GM12892 (cell line): ENCODE measurements around the gene FARP1.

Source experiments
- POLR2A ChIP-seq: IDR thresholded peaks from 2 replicates; pipeline ENCODE4 v1.6.1; 2011; ENCODE audit warnings: low read depth, low read length, control low read depth
- POLR2AphosphoS5 ChIP-seq: IDR thresholded peaks from 2 replicates; pipeline ENCODE4 v1.6.1; 2011; ENCODE audit warnings: low read depth, low read length, control low read depth
- TAF1 ChIP-seq: IDR thresholded peaks from 2 replicates; pipeline ENCODE4 v1.6.1; 2011; ENCODE audit warnings: low read depth, mild to moderate bottlenecking, control low read depth, low read length, borderline replicate concordance

GRCh38 chr13:98344392-98344791, 201.5 kb downstream of the FARP1 start:
- TF ChIP-seq POLR2A, result no peak
- TF ChIP-seq POLR2AphosphoS5, result no peak
- TF ChIP-seq TAF1, result no peak
